Prostate gland (tissue), 2 donors: Measurements from ENCODE around the gene OLIG3. TPM values are rescaled to one million over a fixed set of nuclear protein-coding genes. Genes with fewer than 3 reads are reported as not detected.

Experiments
- DNase-seq: peaks from one replicate; pipeline ENCODE4 v3.0.0-alpha.2; 2019; ENCODE audit warnings: low spot score
- H3K27ac ChIP-seq, 2 donors: fragments of 200-600 bp; sonication (generic); 2 replicates each; pipeline ENCODE4 v1.5.1; 2017 to 2019
- H3K27me3 ChIP-seq: fragments of 200-600 bp; sonication (generic); replicated peaks from 2 replicates; pipeline ENCODE4 v1.5.1; 2019; ENCODE audit not compliant: insufficient read depth
- H3K36me3 ChIP-seq, 2 donors: fragments of 200-600 bp; sonication (generic); 1 replicate in 1 of 2; 2 replicates in 1 of 2; pipeline versions ENCODE4 v1.5.1 to v1.8.1; 2017 to 2019
- H3K4me1 ChIP-seq: fragments of 200-600 bp; sonication (generic); replicated peaks from 2 replicates; pipeline ENCODE4 v1.5.1; 2019
- H3K4me3 ChIP-seq, 2 donors: fragments of 200-600 bp; sonication (generic); 2 replicates each; pipeline ENCODE4 v1.5.1; 2017 to 2019
- H3K9me3 ChIP-seq: fragments of 200-600 bp; sonication (generic); 2 replicates; pipeline ENCODE4 v1.5.1; 2017
- CTCF ChIP-seq, 4 experiments: fragments of 200-600 bp in 2 of 4; fragments of 450-650 bp in 2 of 4; sonication (generic) in 2 of 4; IDR thresholded peaks; 1 replicate in 3 of 4; 2 replicates in 1 of 4; pipeline ENCODE4 v1.5.1; 2016 to 2019; ENCODE audit warnings: antibody characterized with exemption in 4 of 4, mild to moderate bottlenecking in 2 of 4, moderate library complexity in 2 of 4
- POLR2A ChIP-seq: fragments of 450-650 bp; IDR thresholded peaks from one replicate; pipeline ENCODE4 v1.6.1; 2016; ENCODE audit warnings: antibody characterized with exemption, mild to moderate bottlenecking
- POLR2AphosphoS5 ChIP-seq: sonication (generic); formaldehyde crosslinking; IDR thresholded peaks from one replicate; pipeline ENCODE4 v1.6.1; 2017; ENCODE audit warnings: antibody characterized with exemption
- WGBS: methylation state at CpG from one replicate; pipeline ENCODE4 v1.1.5; 2018; 5-methylcytosine and 5-hydroxymethylcytosine counted together
- intact Hi-C: fragments of 100-400 bp; cut with DNase I; formaldehyde crosslinking; loops from one replicate; pipeline ENCODE4 v1.14.2; 2022
- total RNA-seq, 2 donors: library from RNA; depleted of rRNA; stranded (reverse); fragments of >200 nt; gene quantifications; one replicate each; pipeline ENCODE4 v1.1.0, GENCODE V29; 2016

The OLIG3 gene
- total RNA-seq, 2 donors from 2014 or later = not detected

- H3K4me3 ChIP-seq = no peak overlapping the region
- WGBS = 9% methylated on average over 22 of the region's 22 CpGs
- no peak overlapping the region for H3K27ac ChIP-seq
- TF ChIP-seq CTCF (IDR thresholded peaks at IDR 0.05) = no peak
- no peak for TF ChIP-seq POLR2A
- TF ChIP-seq POLR2AphosphoS5 = no peak
- no peak for DNase-seq
- H3K27me3 ChIP-seq = peaks cover 33% of the 10 kb centered on the region
- H3K36me3 ChIP-seq = no peaks in the 10 kb centered on the region
- H3K9me3 ChIP-seq = no peaks in the 10 kb centered on the region
- H3K4me1 ChIP-seq = no peaks in the 10 kb centered on the region
- intact Hi-C loops = no loop called here
Measured at GRCh38 chr6:137487181-137487868, 6.9 kb downstream of the OLIG3 start.

GRCh38 chr6:137486416-137486815 is 7.8 kb downstream of the OLIG3 start:
- WGBS = 16% methylated on average over 6 of the region's 6 CpGs
- Histone ChIP-seq H3K4me3 (no peak overlapping the region), H3K27ac (no peak overlapping the region), H3K27me3 (peaks cover 27% of the 10 kb centered on the region), H3K9me3 (no peaks in the 10 kb centered on the region), H3K4me1 (no peaks in the 10 kb centered on the region), H3K36me3 (no peaks in the 10 kb centered on the region)
- intact Hi-C loops = no loop called here
- TF ChIP-seq POLR2AphosphoS5 (no peak), POLR2A (no peak), CTCF (IDR thresholded peaks at IDR 0.05) (no peak)
- DNase-seq = no peak

- Histone ChIP-seq H3K27ac (no peak overlapping the region), H3K9me3 (no peaks in the 10 kb centered on the region), H3K27me3 (no peaks in the 10 kb centered on the region), H3K36me3 (no peaks in the 10 kb centered on the region), H3K4me3 (no peak overlapping the region), H3K4me1 (no peaks in the 10 kb centered on the region)
- intact Hi-C loops = no loop called here
- DNase-seq = no peak
- no peak for TF ChIP-seq POLR2AphosphoS5
- TF ChIP-seq POLR2A = no peak
- TF ChIP-seq CTCF (IDR thresholded peaks at IDR 0.05) = no peak
- WGBS = 80% methylated on average over 3 of the region's 3 CpGs
Measured at GRCh38 chr6:137480431-137480830, 13.8 kb downstream of the OLIG3 start.

GRCh38 chr6:137475103-137475502 is 19.1 kb downstream of the OLIG3 start:
- Histone ChIP-seq H3K27ac (no peak overlapping the region), H3K36me3 (no peaks in the 10 kb centered on the region), H3K27me3 (no peaks in the 10 kb centered on the region), H3K4me3 (no peak overlapping the region), H3K9me3 (no peaks in the 10 kb centered on the region), H3K4me1 (no peaks in the 10 kb centered on the region)
- intact Hi-C loops = no loop called here
- no peak for DNase-seq
- 65% methylated on average over 2 of the region's 2 CpGs for WGBS
- no peak for TF ChIP-seq POLR2A
- TF ChIP-seq POLR2AphosphoS5 = no peak
- no peak for TF ChIP-seq CTCF (IDR thresholded peaks at IDR 0.05)

DNA sequence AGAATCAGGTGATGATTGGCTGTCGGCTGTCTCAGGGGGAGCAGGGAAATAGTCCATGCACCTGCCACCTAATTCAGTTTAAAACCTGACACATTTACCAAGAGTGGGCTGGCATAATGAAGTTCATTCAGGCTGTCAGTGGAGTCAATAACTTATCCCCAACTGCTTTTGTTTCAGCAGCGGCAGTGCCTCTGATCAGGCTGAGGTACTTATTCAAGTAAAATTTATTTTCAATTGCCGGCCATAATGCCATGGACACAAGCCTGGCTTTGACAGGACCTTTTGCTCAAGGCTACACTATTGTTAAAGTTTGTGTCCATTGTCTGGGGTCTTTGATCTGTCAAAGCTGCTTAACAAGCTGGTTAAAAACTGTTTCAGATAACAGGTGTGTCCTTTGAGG is 20.6 kb downstream of the OLIG3 start:
- intact Hi-C loops = no loop called here
- no peak overlapping the region for H3K27ac ChIP-seq
- TF ChIP-seq POLR2A (no peak), CTCF (IDR thresholded peaks at IDR 0.05) (no peak), POLR2AphosphoS5 (no peak)
- WGBS = 74% methylated on average over 3 of the region's 3 CpGs
- H3K4me1 ChIP-seq = no peaks in the 10 kb centered on the region
- no peak overlapping the region for H3K4me3 ChIP-seq
- no peak for DNase-seq
- H3K27me3 ChIP-seq = no peaks in the 10 kb centered on the region
- no peaks in the 10 kb centered on the region for H3K36me3 ChIP-seq
- no peaks in the 10 kb centered on the region for H3K9me3 ChIP-seq
